Adrenal gland (tissue), 5 donors: ENCODE data around the gene ZNF354B.

Source experiments
- POLR2A ChIP-seq, 2 donors: fragments of 450-650 bp; IDR thresholded peaks; one replicate each; pipeline ENCODE4 v1.6.1; 2017; ENCODE audit warnings: antibody characterized with exemption in 2 of 2, mild to moderate bottlenecking in 2 of 2, moderate library complexity in 1 of 2
- TF ChIP-seq, protein P1 (sequence below), 6 experiments: fragments of 450-650 bp in 4 of 6; fragments of 200-600 bp in 2 of 6; sonication (generic) in 1 of 6; IDR thresholded peaks; 1 replicate in 5 of 6; 2 replicates in 1 of 6; pipeline versions ENCODE4 v1.5.1 to v1.8.0; 2016 to 2021; ENCODE audit warnings: antibody characterized with exemption in 6 of 6, mild to moderate bottlenecking in 2 of 6, moderate library complexity in 1 of 6
- donor health status: DM: no; HTN: no; CAD: no.

DNA sequence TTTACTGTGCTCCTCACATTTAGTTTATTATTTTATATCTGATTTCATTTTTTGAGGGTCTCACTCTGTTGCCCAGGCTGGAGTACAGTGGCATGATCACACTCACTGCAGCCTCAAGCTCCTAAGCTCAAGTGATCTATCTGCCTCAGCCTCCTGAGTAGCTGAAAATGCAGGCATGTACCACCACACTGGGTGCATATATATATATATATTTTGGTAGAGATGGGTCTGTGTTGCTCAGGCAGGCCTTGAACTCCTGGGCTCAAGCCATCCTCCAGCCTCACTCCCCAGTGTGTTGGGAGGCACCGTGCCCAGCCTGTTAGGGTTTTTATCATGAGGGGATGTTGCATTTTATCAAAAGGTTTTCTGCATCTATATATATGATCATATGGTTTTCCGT, 39.8 kb upstream of the ZNF354B start:
- TF ChIP-seq POLR2A (IDR thresholded peaks at IDR 0.05) = no peak
- TF ChIP-seq, protein P1, sequence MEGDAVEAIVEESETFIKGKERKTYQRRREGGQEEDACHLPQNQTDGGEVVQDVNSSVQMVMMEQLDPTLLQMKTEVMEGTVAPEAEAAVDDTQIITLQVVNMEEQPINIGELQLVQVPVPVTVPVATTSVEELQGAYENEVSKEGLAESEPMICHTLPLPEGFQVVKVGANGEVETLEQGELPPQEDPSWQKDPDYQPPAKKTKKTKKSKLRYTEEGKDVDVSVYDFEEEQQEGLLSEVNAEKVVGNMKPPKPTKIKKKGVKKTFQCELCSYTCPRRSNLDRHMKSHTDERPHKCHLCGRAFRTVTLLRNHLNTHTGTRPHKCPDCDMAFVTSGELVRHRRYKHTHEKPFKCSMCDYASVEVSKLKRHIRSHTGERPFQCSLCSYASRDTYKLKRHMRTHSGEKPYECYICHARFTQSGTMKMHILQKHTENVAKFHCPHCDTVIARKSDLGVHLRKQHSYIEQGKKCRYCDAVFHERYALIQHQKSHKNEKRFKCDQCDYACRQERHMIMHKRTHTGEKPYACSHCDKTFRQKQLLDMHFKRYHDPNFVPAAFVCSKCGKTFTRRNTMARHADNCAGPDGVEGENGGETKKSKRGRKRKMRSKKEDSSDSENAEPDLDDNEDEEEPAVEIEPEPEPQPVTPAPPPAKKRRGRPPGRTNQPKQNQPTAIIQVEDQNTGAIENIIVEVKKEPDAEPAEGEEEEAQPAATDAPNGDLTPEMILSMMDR (IDR thresholded peaks at IDR 0.05) = no peak
